Esophagus muscularis mucosa (tissue), 4 donors: ENCODE data around the gene CAVIN4.

ENCODE experiments used
- EP300 ChIP-seq: sonication (generic); formaldehyde crosslinking; IDR thresholded peaks from one replicate; pipeline ENCODE4 v1.6.1; 2017; ENCODE audit warnings: antibody characterized with exemption
- POLR2A ChIP-seq: fragments of 450-650 bp; IDR thresholded peaks from one replicate; pipeline ENCODE4 v1.6.1; 2017; ENCODE audit warnings: antibody characterized with exemption, moderate library complexity, mild to moderate bottlenecking, low read depth
- POLR2AphosphoS5 ChIP-seq, 2 donors: sonication (generic); formaldehyde crosslinking; IDR thresholded peaks; one replicate each; pipeline ENCODE4 v1.6.1; 2017; ENCODE audit warnings: antibody characterized with exemption in 2 of 2
- TF ChIP-seq, protein P1 (sequence below), 3 experiments: fragments of 200-600 bp in 2 of 3; fragments of 450-650 bp in 1 of 3; sonication (generic) in 2 of 3; IDR thresholded peaks; one replicate each; pipeline ENCODE4 v1.5.1; 2017 to 2019; ENCODE audit warnings: antibody characterized with exemption in 3 of 3, mild to moderate bottlenecking in 2 of 3, moderate library complexity in 1 of 3

GRCh38 chr9:100591139-100591538, 13.3 kb downstream of the CAVIN4 start:
- TF ChIP-seq POLR2A, result no peak
- TF ChIP-seq POLR2AphosphoS5 (IDR thresholded peaks at IDR 0.05), result no peak
- TF ChIP-seq, protein P1, sequence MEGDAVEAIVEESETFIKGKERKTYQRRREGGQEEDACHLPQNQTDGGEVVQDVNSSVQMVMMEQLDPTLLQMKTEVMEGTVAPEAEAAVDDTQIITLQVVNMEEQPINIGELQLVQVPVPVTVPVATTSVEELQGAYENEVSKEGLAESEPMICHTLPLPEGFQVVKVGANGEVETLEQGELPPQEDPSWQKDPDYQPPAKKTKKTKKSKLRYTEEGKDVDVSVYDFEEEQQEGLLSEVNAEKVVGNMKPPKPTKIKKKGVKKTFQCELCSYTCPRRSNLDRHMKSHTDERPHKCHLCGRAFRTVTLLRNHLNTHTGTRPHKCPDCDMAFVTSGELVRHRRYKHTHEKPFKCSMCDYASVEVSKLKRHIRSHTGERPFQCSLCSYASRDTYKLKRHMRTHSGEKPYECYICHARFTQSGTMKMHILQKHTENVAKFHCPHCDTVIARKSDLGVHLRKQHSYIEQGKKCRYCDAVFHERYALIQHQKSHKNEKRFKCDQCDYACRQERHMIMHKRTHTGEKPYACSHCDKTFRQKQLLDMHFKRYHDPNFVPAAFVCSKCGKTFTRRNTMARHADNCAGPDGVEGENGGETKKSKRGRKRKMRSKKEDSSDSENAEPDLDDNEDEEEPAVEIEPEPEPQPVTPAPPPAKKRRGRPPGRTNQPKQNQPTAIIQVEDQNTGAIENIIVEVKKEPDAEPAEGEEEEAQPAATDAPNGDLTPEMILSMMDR (IDR thresholded peaks at IDR 0.05), result no peak
- no peak for TF ChIP-seq EP300
